Smooth muscle cell of the umbilical artery (primary cell): Measurements from ENCODE around the gene DEF6. TPM values are rescaled to one million over a fixed set of nuclear protein-coding genes. Genes with fewer than 3 reads are reported as not detected.

Experiments used
- total RNA-seq: library from RNA; depleted of rRNA; stranded (reverse); fragments of >200 nt; gene quantifications from 2 replicates; pipeline ENCODE4 v1.2.3, GENCODE V29; 2014

Gene DEF6, protein sequence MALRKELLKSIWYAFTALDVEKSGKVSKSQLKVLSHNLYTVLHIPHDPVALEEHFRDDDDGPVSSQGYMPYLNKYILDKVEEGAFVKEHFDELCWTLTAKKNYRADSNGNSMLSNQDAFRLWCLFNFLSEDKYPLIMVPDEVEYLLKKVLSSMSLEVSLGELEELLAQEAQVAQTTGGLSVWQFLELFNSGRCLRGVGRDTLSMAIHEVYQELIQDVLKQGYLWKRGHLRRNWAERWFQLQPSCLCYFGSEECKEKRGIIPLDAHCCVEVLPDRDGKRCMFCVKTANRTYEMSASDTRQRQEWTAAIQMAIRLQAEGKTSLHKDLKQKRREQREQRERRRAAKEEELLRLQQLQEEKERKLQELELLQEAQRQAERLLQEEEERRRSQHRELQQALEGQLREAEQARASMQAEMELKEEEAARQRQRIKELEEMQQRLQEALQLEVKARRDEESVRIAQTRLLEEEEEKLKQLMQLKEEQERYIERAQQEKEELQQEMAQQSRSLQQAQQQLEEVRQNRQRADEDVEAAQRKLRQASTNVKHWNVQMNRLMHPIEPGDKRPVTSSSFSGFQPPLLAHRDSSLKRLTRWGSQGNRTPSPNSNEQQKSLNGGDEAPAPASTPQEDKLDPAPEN
- total RNA-seq, result 1.2 TPM in 2 replicates

DNA sequence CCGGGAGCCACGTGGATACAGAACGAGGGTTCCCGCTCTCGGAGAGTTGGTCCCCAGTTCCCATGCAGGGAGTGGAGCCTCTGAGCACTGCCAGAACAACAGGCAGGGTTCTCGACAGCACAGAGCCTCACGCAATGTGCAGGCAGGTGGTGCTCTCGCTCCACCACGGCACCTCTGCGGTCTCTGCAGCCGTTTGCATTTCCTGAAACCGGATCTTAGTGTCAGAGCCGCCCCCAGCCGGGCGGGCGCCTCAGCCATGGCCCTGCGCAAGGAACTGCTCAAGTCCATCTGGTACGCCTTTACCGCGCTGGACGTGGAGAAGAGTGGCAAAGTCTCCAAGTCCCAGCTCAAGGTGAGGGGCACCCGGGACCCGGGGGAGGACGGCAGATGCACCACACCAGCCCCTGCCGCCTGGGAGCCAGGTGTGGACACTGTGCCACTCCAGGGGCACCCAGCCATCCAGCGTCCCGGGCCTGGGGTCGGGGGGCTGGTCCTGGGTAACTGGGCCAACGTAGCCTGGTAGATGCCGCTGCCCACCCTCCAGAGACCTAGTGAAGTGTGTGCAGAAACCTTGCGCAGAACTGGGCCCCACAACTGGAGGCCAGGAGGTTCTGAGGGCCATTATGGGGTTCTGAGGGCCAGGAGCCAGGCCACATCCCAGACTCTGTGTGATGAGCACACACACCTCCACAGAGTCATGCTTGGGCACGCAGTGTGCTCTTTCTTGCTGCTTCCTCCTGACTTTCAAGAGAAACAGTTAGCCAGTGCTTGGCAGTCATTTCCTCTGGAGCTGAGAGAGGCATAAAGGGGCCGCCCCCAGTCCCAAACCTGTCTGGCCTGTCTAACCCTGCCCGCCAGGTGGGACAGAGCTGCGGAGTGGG lies at the start of gene DEF6:
Gene DEF6 (plus strand): TSS at position 218 of the 881 bp plus-strand sequence. CDS start 39 bp downstream, at position 257.

DNA sequence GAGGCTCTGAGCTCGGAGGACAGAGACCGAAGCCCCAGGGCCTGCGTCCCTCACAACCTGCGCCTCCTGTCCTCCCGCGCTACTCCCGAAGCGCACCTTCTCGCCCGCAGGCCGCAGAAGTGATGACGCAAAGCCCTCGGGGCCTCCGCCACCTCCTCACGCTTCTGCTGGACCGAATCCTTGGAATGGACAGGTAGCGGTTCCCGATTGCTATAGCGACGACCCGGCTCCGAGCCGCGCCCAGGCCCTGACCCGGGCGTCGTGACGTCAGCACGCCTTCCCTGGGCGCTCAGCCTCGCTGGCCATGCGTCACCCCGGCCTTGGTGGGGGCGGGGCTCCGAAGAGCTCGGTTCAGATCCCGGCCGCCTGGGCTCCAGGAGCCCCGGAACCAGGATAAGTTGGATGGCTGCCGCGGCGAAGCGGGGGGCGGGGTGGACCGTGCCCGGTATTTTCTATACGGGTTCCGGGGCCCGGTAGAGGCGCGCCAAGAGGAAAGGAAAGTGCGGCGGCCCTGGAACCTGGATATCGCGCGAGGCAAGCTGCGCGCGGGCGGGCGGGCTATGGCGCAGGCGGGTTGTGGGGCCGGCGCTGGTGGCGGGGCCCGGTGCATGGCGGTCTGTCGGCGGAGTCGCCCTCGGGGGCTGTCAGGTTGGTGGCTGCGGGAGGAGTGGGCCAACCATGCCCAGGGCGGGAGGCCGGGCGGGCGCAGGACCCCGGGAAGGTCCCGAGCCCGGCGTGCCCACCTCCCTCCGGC lies 38.2 kb upstream of the DEF6 start, which contains the start of gene ZNF76:
Gene ZNF76 (plus strand): TSS at position 542 of the 754 bp plus-strand sequence. CDS start 21,417 bp downstream, outside the sequence.

DNA sequence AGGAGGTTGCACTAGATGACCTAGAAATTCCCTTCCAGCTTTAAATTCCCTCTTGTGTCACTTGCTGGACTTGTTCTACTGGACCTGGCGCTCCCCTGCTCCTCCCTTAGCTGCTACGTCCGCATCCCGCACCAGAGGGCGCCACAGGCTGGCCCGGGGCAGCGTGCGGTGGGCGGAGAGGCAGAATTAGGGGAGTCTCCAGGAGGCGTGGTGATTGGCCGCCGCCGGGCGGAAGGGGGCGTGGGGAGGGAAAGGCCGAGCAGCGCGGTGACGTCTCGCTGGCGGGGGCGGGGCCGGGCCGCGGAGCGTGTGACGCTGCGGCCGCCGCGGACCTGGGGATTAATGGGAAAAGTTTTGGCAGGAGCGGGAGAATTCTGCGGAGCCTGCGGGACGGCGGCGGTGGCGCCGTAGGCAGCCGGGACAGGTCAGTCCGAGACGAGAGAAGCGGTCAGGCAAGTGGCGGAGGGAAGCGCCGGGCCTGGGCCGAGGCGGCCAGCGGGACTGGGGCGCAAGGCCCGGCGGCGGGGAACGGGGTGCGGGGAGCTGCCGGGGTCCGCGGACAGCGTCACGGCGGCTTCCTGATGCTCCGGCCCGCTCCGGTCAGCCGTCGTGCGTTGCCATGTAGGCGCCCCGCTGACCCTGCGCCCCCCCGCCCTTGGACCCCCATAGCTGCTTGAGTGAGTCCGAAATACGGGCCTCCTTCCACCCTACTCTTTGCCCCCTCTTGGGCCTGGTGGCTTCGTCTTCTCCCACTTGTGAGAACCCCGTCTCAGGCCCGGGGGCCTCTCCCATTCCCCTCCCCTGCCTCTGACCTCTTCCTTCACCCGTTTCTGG lies 44.9 kb downstream of the DEF6 start, which contains the start of gene PPARD:
Gene PPARD (plus strand): TSS at position 301 of the 834 bp plus-strand sequence. CDS start 68,530 bp downstream, outside the sequence.

Other genes with a start within 250 kb of the DEF6 start
- 0.46 TPM in 1 of 2 replicates, not detected in the other for gene TCP11, start 156.5 kb upstream of the DEF6 start, total RNA-seq
- gene SCUBE3, start 83.9 kb upstream of the DEF6 start, total RNA-seq, result 4.2 and 5.0 TPM in 2 replicates
- gene ZNF76, start 38.1 kb upstream of the DEF6 start, total RNA-seq, result 10.7 and 12.5 TPM in 2 replicates
- 8.0 and 16.5 TPM in 2 replicates for gene PPARD, start 44.7 kb downstream of the DEF6 start, total RNA-seq
- gene FANCE, start 154.5 kb downstream of the DEF6 start, total RNA-seq, result 3.3 and 4.4 TPM in 2 replicates
- gene RPL10A, start 170.6 kb downstream of the DEF6 start, total RNA-seq, result 1,232 and 1,523 TPM in 2 replicates
- gene TEAD3, start 199.3 kb downstream of the DEF6 start, total RNA-seq, result 8.9 and 14.1 TPM in 2 replicates
- gene TULP1, start 215.1 kb downstream of the DEF6 start, total RNA-seq, result not detected in 2 replicates